UCSD-AML1 (cell line): Measurements from ENCODE around the gene G6PC3.

Experiments used
- DNase-seq: peaks from one replicate; lab custom pipeline; 2025; ENCODE audit not compliant: unreplicated experiment; lab: John Stamatoyannopoulos, UW

The G6PC3 gene

DNA sequence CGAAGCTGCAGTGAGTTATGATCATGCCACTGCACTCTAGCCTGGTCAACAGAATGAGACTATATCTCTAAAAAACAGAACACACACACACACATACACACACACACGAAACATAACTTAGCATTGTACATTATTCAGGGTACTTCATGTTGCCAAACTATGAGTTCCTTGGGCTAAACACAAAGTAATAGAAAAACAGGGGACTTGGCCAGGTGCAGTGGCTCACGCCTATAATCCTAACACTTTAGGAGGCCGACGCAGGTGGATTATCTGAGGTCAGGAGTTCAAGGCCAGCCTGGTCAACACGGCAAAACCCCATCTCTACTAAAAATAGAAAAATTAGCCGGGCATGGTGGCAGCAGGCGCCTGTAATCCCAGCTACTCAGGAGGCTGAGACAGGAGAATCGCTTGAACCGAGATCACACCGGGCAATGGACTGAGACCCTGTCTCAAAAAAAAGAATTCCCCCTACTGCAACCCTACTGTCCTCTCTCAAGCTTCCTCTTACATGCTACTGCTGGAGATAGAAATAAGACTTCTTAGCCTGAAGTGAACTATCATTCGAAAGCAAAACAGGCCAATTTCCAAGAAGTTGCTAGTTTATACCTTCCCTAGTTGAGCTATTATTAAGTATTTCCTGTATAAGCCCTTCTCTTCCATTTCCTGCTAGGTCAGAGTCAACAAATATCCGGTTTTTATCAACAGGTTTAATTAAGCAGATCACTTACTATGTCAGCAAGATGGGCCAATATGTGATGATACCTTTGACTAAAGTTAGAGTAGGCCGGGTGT is 11.2 kb upstream of the G6PC3 start:
- no peak for DNase-seq

DNA sequence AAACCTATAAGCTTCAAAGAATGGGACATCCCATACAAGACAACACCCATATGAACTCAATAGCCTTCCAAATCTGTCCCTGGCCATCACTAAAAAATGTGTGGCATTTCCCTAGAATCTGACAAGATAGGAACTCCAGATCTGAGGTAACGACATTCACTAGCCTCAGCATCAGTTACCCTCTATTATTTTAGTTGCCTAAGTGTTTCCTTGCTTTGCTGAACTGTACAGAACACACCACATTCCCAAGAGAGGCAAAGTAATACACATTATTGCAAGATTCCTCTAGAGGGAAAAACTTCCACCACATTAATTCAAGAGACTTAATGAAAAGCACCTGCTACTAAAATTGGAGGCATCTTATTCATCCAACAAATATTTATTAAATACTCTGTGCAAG is 9.1 kb upstream of the G6PC3 start:
- no peak for DNase-seq

DNA sequence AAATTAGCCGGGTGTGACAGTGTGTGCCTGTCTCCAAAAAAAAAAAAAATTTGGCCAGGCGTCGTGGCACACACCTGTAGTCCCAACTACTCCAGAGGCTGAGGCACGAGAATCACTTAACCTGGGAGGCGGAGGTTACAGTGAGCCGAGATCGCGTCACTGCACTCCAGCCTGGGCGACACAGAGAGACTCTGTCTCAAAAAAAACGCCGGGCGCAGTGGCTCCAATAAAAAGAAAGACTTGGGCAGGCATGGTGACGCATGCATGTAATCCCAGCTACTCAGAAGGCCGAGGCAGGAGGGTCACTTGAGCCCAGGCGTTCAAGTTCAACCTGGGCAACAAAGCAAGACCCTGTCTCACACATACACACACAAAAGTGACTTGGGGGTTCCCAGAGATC is 7.7 kb upstream of the G6PC3 start:
- no peak for DNase-seq

DNA sequence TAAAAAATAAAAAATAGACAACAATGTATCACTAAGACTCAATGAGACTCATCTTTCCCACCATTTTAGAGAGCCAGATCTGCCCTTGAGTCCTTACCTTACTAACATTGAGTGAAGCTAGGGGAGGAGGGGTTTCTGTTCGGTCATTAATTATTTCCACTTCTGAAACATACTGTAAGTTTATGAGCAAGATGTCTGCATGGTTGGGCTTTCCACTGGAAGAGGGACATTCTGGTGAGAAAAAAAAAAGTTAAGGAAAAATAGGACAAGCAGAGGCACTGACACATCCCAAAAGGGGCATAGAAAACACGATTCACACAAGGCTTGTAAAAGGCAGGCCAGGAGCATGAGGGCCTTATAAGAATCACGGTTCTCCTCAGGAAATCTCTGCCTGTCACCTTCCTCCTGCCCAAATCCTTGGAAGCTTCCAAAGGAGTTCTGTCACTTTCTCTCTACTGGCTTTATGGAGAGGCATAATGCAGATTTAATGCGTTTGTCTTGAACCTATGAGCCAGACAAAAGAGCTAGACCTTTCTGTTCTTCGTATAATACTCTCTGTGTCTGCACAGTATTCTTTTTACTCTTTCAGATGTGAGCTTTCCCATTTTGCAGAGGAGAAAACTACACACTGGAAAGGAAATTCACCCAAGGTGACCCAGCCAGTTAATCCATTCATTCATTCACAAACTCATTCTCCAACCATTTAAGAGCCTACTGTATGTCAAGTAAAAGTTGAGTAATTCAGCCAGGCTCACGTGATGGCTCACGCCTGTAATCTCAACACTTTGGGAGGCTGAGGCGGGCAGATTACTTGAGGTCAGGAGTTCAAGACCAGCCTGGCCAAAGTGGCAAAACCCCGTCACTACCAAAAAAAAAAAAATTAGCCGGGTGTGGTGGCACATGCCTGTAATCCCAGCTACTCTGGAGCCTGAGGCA is 6.6 kb upstream of the G6PC3 start:
- no peak for DNase-seq

DNA sequence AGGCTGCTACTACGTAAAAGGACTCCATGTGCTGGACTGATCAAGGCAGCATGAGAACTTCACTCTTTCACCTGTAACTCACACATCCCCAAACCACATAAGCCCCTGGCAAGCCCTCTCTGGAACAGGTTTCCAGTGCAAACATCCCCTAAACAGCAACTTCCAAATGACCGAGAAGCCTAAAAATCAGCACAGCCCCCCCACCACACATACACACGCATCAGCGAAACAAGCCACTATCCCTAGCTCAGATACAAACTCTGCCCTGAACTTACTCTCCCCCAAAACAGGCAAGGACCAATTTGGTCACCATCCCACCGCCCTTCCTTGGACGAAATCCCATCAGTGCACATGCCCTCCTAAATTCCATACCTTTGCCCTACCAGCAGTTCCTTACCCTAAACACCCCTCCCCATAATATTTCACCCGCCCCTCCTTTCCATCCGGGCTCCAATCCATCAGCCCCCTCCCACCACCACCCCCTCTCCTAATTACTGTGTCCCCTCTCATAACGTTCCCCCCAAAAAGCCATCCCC is 4.8 kb upstream of the G6PC3 start:
- DNase-seq, result no peak

DNA sequence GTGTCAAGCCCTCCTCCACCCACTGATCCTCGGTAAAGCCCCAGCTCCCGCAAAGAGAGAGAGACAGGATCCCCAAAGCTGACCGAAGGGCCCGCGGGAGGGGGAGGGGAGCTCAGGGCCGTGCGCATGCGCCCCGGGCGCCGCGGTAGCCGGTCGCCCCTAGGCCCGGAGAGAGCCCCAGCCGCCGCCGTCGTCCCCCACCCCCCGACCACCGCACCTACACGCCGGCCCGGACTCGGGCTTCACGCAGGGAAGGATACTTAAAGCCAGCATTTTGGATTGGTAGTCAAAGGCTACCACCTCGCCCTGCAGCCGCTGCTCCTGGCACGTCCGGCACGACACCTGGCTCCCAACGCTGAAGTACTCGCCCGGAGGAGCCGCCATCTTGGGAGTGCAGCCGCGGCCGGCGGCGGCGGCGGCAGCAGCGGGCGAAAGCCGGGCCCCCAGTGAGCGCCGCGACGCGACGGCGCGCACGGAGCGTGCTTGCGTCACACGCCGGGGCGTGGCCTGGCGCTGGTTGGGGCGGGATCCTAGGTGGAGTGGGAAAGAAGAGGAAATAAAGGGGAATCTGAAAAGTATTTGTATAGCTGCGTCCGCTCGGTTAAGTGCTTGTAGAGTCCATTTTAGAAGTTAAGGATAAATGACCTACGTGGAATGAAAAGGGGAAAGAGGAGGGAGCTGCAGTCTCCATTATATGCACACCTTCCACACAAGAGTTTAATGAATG is 4.2 kb upstream of the G6PC3 start, which contains the start of gene LSM12:
LSM12 (minus strand) TSS at position 468 of the 727 bp plus-strand sequence; CDS start at position 384, 84 bp downstream.
- peak; percentile 94 for DNase-seq

DNA sequence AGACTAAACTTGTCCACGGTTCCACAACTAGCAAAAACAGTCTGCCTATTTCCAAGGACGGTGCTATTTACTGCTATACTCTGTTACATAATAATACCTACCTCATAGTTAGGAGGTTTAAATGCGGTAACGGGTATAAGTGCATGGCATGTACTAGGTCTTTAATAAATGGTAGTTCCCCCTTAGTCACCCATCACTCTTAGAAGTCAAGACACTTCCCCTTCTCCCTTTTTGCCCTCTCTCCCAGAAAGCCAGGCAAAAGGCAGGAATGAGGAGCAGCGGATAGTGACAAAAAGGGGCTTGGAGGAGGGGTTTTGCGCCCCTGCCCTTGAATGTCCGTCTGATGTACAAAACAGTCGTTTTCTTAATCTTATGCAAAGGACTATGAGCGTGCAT is 3.0 kb upstream of the G6PC3 start:
- no peak for DNase-seq

DNA sequence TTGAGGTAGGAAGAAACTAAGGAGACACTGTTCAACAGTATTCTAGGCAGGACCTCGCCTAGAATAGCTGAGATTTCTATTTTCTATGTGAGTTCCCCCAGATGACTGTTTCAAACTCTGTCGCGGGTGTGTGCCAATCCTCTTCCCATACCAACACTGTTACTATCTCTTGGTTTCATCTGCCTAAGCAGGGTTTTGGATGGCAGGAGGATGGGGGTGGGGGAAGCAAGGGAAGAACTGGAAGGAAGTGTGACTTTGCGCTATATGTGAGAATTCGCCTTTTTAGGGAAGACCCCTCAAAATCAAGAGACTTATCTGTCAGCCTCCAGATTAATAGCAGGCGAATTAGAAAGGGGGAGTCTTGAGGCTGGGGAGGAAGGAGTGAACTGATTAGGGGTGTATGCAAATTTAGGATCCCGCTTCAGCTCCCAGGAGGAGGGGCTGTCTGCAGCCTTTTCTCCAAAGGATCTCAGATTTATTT is 521 bp upstream of the G6PC3 start:
- no peak for DNase-seq

DNA sequence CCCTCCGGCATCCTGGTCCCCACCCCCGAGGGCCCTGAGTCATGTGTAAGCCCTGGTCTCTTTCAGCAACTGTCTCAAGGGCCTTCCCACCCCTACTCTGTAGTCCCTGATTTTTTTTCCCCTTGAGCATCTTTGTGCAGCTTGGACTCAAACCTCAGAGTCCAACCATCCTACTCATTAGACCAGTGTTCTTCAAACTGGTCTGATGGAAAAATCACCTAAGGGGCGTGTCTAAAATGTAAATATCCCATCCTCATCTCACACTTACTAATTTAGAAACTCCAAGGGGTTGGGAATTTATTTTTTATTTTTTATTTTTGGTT is 624 bp downstream of the G6PC3 start:
- no peak for DNase-seq

DNA sequence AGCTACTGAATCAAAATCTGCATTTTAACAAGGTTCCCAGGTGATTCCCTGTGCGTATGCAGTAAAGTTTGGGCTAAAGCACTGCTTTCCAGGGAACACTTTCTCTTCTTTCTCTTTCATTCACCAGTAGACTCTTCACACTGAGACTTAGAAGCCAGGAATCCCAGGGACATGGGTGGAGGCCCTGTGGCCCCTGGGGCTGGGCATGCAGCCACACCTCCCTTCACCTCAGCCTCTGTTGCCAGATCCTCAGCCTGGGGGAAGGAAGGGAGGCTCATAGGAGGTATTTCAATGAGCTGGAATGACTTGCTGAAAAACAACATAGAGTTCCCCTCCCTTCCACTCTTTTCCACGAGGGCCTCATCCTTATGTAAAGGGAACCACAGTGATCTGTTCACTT is 1.2 kb downstream of the G6PC3 start:
- DNase-seq, result no peak

DNA sequence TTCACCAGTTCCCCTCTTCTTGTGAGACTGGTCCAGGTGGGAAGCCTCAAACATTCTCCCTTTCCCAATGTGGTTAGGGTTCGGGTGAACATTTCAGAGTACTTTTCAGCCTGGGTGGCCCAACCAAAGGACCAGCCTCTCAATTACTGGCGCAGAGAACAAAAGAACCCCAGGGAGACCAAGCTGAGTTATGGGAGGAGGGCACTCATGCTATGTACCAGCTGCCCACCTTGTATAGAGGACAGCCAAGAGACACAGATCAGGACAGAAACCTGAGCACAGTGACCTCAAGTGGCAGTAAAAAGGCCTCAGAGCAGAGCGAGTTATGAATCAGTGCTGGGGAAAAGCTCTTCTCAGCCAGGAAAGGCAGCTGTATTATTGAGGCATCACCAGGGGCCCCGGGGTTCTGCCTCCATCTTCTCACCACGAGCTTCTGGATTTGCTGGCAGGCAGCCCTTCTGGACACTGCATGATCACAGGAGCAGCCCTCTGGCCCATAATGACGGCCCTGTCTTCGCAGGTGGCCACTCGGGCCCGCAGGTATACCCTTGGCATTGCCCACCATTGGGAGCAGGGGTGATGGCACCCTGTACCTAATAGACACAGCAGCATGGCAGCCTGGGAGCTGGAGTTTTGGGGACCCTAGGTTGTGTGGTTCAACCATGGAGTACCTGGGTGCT is 3.8 kb downstream of the G6PC3 start:
- DNase-seq, result no peak

DNA sequence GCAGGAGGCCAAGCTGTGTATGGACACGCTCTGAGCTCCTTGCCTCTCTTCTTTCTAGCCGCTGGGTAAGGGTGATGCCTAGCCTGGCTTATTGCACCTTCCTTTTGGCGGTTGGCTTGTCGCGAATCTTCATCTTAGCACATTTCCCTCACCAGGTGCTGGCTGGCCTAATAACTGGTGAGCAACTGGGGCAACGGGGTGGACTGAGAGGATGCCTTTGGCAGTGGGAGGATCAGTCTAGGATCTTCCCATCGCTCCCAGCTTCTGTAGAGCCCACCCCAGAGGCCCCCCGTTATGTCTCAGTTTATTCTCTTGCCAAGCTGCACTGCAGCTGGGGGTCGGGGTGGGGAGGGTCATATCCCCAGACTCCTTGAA is 4.4 kb downstream of the G6PC3 start:
- DNase-seq, result no peak

DNA sequence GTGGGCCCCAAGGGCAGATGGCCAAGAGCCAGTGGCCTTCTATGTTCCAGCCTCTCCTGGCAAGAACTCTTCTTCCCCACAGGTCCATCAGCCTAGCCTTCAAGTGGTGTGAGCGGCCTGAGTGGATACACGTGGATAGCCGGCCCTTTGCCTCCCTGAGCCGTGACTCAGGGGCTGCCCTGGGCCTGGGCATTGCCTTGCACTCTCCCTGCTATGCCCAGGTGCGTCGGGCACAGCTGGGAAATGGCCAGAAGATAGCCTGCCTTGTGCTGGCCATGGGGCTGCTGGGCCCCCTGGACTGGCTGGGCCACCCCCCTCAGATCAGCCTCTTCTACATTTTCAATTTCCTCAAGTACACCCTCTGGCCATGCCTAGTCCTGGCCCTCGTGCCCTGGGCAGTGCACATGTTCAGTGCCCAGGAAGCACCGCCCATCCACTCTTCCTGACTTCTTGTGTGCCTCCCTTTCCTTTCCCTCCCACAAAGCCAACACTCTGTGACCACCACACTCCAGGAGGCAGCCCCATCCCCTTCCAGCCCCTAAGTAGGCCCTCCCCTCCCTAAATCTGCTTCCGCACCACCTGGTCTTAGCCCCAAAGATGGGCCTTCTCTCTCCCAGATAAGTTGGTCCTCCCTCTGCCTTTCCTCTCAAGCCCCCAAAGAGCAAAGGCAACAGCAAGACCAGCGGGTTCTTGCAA is 5.2 kb downstream of the G6PC3 start:
- no peak for DNase-seq

DNA sequence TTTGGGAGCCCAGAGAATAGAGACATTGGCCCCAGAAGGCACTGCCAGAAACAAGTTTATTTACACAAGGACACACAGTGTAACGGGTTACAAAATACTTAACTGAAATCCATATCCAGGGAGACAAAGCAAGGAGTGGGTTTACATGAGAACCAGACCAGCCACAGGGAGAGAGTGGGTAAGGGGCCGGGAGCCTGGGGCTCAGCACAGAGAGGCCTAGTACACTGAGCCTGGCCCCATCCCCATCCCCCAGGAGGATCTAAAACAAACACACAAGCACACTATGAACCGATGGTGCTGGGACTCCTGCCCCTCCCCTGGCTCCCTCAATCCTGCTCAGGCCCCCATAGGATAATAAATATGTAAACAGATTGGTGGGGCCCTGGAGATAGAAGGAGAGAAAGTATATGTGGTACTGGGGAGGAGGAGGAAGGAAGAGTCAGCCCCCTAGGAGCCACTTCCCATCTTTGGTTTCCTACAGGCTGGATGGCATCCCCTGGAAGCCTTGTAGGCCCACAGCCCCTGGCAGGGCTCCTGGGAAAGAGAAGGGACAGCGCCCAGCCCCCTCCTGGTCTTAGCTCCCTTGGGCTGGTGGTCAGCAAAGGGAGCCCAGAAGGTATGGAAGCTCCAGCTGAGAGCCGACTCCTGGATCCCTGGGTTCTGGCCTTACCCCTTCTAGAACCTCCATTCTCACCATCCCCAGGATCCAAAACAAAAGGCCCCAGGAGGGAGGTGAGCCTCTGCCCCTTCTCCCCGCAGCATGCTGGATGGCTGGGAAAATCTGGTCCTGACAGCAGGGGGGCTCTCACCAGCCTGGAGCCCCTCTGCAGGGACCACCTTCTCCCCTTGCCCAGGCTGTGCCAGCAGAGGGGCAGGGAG is 6.4 kb downstream of the G6PC3 start:
- DNase-seq, result no peak

DNA sequence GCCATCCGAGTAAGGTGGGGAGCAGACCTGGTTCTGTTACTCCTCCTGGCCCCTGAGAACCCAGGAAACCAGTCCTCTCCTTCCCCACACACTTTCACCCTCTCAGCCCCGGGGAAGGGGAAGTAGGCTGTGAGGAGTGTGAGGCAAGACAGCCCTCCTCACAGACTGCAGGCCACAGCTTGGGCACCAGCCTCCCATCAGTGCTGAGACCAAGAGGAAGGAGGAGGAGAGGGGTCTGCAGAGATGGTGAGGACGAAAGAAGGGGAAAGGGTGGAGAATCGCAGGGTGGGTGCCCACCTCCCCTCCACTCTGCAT is 7.0 kb downstream of the G6PC3 start:
- DNase-seq, result peak; percentile 49

DNA sequence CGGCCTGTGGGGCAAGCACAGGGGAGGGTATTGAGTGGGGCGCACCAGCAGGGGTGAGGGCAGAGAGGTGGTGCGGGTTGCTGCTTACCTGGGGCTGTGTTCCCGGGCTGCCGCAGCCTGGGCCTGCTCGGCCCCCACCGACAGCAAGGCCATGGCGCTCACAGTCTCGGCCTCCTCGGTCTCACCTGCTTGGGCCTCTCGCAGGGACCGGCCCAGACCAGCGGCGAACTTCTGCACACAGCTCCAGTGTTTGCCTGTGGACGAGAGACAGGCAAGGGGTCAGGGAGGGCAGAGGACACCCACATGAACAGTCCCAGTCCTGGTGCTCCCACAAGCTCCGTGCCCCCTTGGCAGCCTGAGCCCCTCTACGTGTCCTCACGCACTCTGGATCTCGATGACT is 7.9 kb downstream of the G6PC3 start:
- no peak for DNase-seq

DNA sequence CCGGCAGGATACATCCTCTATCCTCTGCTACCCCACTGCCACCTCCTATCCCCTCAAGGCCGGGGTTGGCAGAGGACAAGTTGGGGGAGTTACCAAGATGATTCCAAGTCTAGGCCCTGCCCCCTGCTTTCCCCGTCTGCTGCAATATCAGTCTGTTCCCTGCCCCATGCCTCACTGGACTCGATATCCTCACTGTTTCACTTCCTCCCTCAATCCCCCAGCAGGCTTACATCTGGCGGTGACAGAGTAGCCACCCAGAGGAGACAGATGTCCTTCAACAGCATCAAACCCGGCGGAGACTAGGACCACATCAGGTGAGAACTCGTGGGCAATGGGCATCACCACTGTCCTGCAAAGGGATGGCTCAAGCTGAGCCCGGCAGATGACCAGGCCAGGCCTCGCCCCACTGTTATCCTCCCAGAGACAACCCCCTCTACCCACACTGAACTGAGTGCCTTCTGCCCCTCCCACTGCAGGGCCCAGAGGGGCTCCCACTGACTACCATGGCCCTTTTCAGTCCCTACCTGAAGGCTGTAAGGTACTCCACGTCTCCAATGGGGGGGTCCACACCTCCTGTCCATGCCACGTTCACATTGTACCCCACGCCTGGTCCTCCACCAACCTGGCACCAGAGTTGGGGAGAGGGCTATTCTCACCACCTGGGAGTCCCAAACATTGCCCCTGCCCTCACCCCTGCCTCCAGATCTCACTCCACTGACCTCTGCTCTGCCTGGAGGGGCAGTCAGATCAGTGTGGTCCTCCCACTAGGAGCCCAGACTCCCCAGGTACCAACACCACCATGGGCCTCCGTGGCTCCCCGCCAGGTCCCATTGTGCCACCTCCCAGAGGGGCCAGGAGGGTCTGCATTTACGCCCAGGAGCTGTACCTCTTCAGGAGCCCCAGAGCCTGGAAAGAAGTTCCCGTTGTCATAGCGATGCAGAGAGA is 9.6 kb downstream of the G6PC3 start:
- DNase-seq, result no peak

DNA sequence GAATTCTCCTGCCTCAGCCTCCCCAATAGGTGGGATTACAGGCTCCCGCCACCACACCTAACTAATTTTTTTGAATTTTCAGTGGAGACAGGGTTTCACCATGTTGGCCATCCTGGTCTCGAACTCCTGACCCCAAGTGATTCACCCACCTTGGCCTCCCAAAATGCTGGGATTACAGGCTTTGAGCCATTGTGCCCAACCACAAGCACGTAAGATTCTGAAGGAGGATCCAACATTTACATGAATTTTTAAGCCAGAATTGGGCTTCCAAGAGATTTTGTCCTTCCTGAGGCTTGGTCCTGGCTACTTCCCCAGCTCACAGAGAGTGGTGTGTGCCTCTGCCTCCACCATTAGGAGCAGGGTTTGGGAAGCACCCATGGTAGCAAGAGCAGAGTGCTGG is 11.1 kb downstream of the G6PC3 start:
- DNase-seq, result no peak
